ENCODE measurements around the gene CTXND2.

DNA sequence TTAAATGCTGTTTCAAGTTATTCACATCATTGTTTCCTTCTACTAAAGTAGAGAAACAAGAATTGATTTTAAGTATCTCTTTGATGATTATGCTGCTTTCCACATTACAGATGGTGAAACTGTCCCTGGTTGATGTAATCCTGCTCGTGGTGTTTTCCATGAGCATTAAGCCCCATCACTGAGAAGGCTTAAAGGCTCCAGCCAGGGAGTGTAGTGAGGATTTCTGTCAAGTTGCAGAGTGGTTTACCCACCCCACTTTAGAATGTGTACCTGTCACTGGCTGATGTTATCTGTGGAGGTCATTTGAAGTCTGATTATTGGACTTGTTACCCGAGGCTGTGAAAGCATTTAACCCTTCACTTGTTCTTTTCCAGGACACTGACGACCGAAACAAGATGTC, 74.8 kb downstream of the CTXND2 start:
- TF ChIP-seq, protein P1, sequence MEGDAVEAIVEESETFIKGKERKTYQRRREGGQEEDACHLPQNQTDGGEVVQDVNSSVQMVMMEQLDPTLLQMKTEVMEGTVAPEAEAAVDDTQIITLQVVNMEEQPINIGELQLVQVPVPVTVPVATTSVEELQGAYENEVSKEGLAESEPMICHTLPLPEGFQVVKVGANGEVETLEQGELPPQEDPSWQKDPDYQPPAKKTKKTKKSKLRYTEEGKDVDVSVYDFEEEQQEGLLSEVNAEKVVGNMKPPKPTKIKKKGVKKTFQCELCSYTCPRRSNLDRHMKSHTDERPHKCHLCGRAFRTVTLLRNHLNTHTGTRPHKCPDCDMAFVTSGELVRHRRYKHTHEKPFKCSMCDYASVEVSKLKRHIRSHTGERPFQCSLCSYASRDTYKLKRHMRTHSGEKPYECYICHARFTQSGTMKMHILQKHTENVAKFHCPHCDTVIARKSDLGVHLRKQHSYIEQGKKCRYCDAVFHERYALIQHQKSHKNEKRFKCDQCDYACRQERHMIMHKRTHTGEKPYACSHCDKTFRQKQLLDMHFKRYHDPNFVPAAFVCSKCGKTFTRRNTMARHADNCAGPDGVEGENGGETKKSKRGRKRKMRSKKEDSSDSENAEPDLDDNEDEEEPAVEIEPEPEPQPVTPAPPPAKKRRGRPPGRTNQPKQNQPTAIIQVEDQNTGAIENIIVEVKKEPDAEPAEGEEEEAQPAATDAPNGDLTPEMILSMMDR (IDR thresholded peaks at IDR 0.05), result no peak
- no peak for TF ChIP-seq POLR2AphosphoS5 (IDR thresholded peaks at IDR 0.05)

All from breast epithelium (tissue), 3 donors.